GM13977 (cell line): ENCODE measurements around the gene KCNC1.

Experiments used
- DNase-seq: peaks from one replicate; pipeline ENCODE4 v3.0.0; 2012; ENCODE audit warnings: low spot score
- CTCF ChIP-seq: IDR thresholded peaks from 2 replicates; pipeline ENCODE4 v1.5.1; 2012; ENCODE audit warnings: mild to moderate bottlenecking, control low read depth; ENCODE audit not compliant: insufficient read depth; ENCODE audit errors: extremely low read depth, missing control alignments
- in situ Hi-C: fragments of 300-500 bp; cut with MboI; formaldehyde crosslinking; loops from one replicate; pipeline ENCODE4 v1.12.0; 2022; ENCODE audit warnings: low sequenced_read_pairs, low pct_unique_long_range_greater_than_20kb, mixed read lengths, inconsistent platforms; ENCODE audit not compliant: unreplicated experiment

The KCNC1 gene

DNA sequence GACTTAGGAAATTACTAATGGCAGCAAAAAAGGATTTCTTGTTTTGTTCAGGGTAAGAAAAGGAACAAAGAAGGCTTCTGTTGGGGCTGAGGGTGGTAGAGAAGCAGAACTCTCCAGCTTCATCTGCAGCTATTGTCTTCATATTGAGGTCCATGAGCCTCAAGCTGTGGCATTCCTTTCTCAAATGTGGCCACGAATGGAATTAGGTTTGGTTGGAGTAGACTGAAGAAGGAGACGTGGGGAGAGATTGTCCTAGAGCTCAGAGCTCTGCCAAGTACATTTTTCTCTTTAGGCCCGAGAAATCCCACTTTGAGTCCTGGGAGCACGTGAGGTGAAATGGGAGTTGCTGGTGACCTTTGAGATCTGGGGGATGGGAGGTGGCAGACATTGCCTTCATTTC, 41.0 kb upstream of the KCNC1 start:
- in situ Hi-C loops, result no loop called here
- DNase-seq, result no peak
- no peak for TF ChIP-seq CTCF

- in situ Hi-C loops, result no loop called here
Measured at GRCh38 chr11:17694494-17695110, 40.0 kb upstream of the KCNC1 start.

GRCh38 chr11:17695454-17696441, 38.8 kb upstream of the KCNC1 start:
- in situ Hi-C loops, result no loop called here
- DNase-seq, result no peak
- no peak for TF ChIP-seq CTCF

More at GRCh38 chr11:17694494-17695110, 40.0 kb upstream of the KCNC1 start:
- no peak for TF ChIP-seq CTCF
- no peak for DNase-seq

DNA sequence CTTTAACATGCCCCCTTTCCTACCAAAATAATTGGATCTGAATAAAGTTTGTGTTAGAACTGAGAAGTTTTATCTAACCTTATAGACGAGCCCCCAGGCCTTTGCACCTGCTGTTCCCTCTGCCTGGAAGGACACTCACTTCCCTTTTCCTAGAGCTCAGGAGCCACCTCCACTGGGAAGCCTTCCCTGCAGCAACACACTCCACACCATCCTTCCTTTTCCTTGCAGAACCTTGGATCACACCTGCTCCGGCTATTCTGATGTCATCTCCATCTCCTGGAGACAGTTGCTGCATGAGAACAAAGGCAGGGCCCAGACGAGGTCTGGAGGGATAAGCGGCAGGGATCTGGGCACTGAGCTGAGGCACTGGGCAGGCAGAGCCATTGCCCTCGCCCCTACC, 37.8 kb upstream of the KCNC1 start:
- DNase-seq, result no peak
- in situ Hi-C loops, result no loop called here
- no peak for TF ChIP-seq CTCF

GRCh38 chr11:17697175-17697949, 37.2 kb upstream of the KCNC1 start:
- no peak for DNase-seq
- in situ Hi-C loops, result no loop called here
- no peak for TF ChIP-seq CTCF
